Keratinocyte (primary cell): ENCODE measurements around the gene C2orf49. TPM values are rescaled to one million over a fixed set of nuclear protein-coding genes. Genes with fewer than 3 reads are reported as not detected.

Experiments
- DNase-seq: peaks from one replicate; pipeline ENCODE4 v3.0.0-alpha.2; 2011; ENCODE audit warnings: low read depth, missing footprints, low spot score
- FAIRE-seq: peaks from 2 replicates; lab custom pipeline; 2011; peaks lifted over from hg19 to GRCh38; lab: Jason Lieb, UNC
- H2AFZ ChIP-seq: 2 replicates; pipeline ENCODE4 v1.6.0; 2012; ENCODE audit warnings: low read length, control low read depth, inconsistent platforms; ENCODE audit not compliant: control insufficient read depth
- H3K27ac ChIP-seq: 2 replicates; pipeline ENCODE4 v1.5.1; 2011; ENCODE audit warnings: low read length; ENCODE audit not compliant: control insufficient read depth, insufficient read depth
- H3K27me3 ChIP-seq: 3 replicates; pipeline ENCODE4 v1.6.0; 2011; ENCODE audit warnings: low read length; ENCODE audit not compliant: control insufficient read depth, insufficient read depth; ENCODE audit errors: extremely low read depth
- H3K36me3 ChIP-seq, 2 experiments: 2 replicates in 1 of 2; 3 replicates in 1 of 2; pipeline ENCODE4 v1.5.1; 2011; ENCODE audit warnings: low read length in 2 of 2, mild to moderate bottlenecking in 1 of 2; ENCODE audit not compliant: control insufficient read depth in 2 of 2, insufficient read depth in 2 of 2; ENCODE audit errors: extremely low read depth in 1 of 2
- H3K4me1 ChIP-seq: 3 replicates; pipeline ENCODE4 v1.5.1; 2011; ENCODE audit warnings: low read length; ENCODE audit not compliant: control insufficient read depth, insufficient read depth; ENCODE audit errors: extremely low read depth
- H3K4me2 ChIP-seq: 3 replicates; pipeline ENCODE4 v1.6.0; 2011; ENCODE audit warnings: low read depth, low read length; ENCODE audit not compliant: control insufficient read depth, insufficient read depth; ENCODE audit errors: extremely low read depth
- H3K4me3 ChIP-seq, 3 experiments: fragments of 200-600 bp in 1 of 3; sonication (generic) in 1 of 3; 2 replicates in 2 of 3; 3 replicates in 1 of 3; pipeline ENCODE4 v1.5.1; 2011 to 2016; ENCODE audit warnings: low read length in 3 of 3, mild to moderate bottlenecking in 3 of 3, control low read depth in 2 of 3, inconsistent platforms in 1 of 3, low read depth in 1 of 3, mixed read lengths in 1 of 3, mixed run types in 1 of 3, moderate library complexity in 1 of 3; ENCODE audit not compliant: control insufficient read depth in 2 of 3, insufficient read depth in 2 of 3; ENCODE audit errors: extremely low read depth in 1 of 3
- H3K79me2 ChIP-seq: 2 replicates; pipeline ENCODE4 v1.6.0; 2012; ENCODE audit warnings: low read length; ENCODE audit not compliant: control insufficient read depth, insufficient read depth
- H3K9ac ChIP-seq: 3 replicates; pipeline ENCODE4 v1.6.0; 2011; ENCODE audit warnings: low read length; ENCODE audit not compliant: control insufficient read depth, insufficient read depth; ENCODE audit errors: extremely low read depth
- H3K9me1 ChIP-seq: 3 replicates; pipeline ENCODE4 v1.6.0; 2011; ENCODE audit warnings: low read length; ENCODE audit not compliant: control insufficient read depth, insufficient read depth; ENCODE audit errors: extremely low read depth
- H3K9me3 ChIP-seq: 2 replicates; pipeline ENCODE4 v1.5.1; 2012; ENCODE audit warnings: low read depth, low read length; ENCODE audit not compliant: control insufficient read depth
- H4K20me1 ChIP-seq: 3 replicates; pipeline ENCODE4 v1.6.0; 2011; ENCODE audit warnings: low read length; ENCODE audit not compliant: control insufficient read depth, insufficient read depth; ENCODE audit errors: extremely low read depth
- CTCF ChIP-seq, 3 experiments: IDR thresholded peaks in 1 of 3; conservative IDR thresholded peaks in 1 of 3; optimal IDR thresholded peaks in 1 of 3; 2 replicates in 2 of 3; 3 replicates in 1 of 3; pipeline versions ENCODE3 to v1.5.1; 2011; ENCODE audit warnings: low read length in 3 of 3, mild to moderate bottlenecking in 3 of 3, moderate library complexity in 2 of 3, control low read depth in 1 of 3, inconsistent platforms in 1 of 3; ENCODE audit not compliant: insufficient read depth in 2 of 3; ENCODE audit errors: extremely low read depth in 1 of 3
- EZH2 ChIP-seq: IDR thresholded peaks from one replicate; pipeline ENCODE4 v1.6.1; 2012; ENCODE audit warnings: inconsistent platforms, mild to moderate bottlenecking, low read length, moderate library complexity
- dilution Hi-C: fragments of 300-500 bp; cut with MboI; formaldehyde crosslinking; loops from one replicate; pipeline ENCODE4 v1.7.0; 2020; ENCODE audit warnings: low sequenced_read_pairs; ENCODE audit not compliant: extremely low pct_ligation_motif_present
- polyA plus RNA-seq, 5 experiments: library from polyadenylated mRNA; depleted of rRNA in 3 of 5; stranded (reverse) in 3 of 5; stranded (forward) in 1 of 5; unstranded in 1 of 5; fragments of >200 nt; gene quantifications; 1 replicate in 1 of 5; 2 replicates in 3 of 5; 3 replicates in 1 of 5; pipeline versions ENCODE4 v1.2.1 to v1.2.3, GENCODE V29; 2011 to 2012; ENCODE audit warnings: missing spikeins in 2 of 5, low read depth in 1 of 5, low replicate concordance in 1 of 5

Gene C2orf49
- polyA plus RNA-seq, 1 donor (not counting 4 experiments of a cell fraction or from before 2014, with no cell fraction given) = 19.4 TPM

- Histone ChIP-seq H3K9me1 (no peaks in the 10 kb centered on the region), H3K9ac (no peak overlapping the region), H3K79me2 (no peaks in the 10 kb centered on the region), H3K4me1 (peaks cover 19% of the 10 kb centered on the region), H3K4me2 (no peak overlapping the region), H3K27ac (peak overlapping the region; percentile 68), H3K4me3 (no peak overlapping the region), H4K20me1 (no peaks in the 10 kb centered on the region), H3K36me3 (peaks cover 4 to 6% of the 10 kb centered on the region in 2 experiments), H3K27me3 (no peaks in the 10 kb centered on the region), H3K9me3 (no peaks in the 10 kb centered on the region), H2AFZ (no peak overlapping the region)
- dilution Hi-C loops = no loop called here
- TF ChIP-seq CTCF (optimal IDR thresholded peaks at IDR 0.05 in 1 of 3, IDR thresholded peaks at IDR 0.05 in 1 of 3, conservative IDR thresholded peaks at IDR 0.05 in 1 of 3; ENCODE audit: extremely low read depth in 1 of 3, insufficient read depth in 2 of 3, low read length in 3 of 3) (no peak), EZH2 (no peak)
- FAIRE-seq (no peak), DNase-seq (no peak)
Observed at GRCh38 chr2:105291981-105292380, 45.4 kb upstream of the C2orf49 start.

GRCh38 chr2:105294046-105294445 is 43.3 kb upstream of the C2orf49 start:
- FAIRE-seq = peak; percentile 29
- dilution Hi-C loops = no loop called here

More at GRCh38 chr2:105294046-105294445, 43.3 kb upstream of the C2orf49 start:
- no peak for DNase-seq
- no peaks in the 10 kb centered on the region for H3K9me3 ChIP-seq
- H3K4me1 ChIP-seq = peaks cover 19% of the 10 kb centered on the region
- H3K9me1 ChIP-seq = no peaks in the 10 kb centered on the region
- no peaks in the 10 kb centered on the region for H4K20me1 ChIP-seq
- H3K79me2 ChIP-seq = no peaks in the 10 kb centered on the region
- H3K36me3 ChIP-seq = peaks cover 5 to 16% of the 10 kb centered on the region in 2 experiments
- H2AFZ ChIP-seq = no peak overlapping the region
- no peaks in the 10 kb centered on the region for H3K27me3 ChIP-seq
- H3K27ac ChIP-seq = no peak overlapping the region
- no peak overlapping the region for H3K4me2 ChIP-seq
- no peak for TF ChIP-seq CTCF (optimal IDR thresholded peaks at IDR 0.05 in 1 of 3, IDR thresholded peaks at IDR 0.05 in 1 of 3, conservative IDR thresholded peaks at IDR 0.05 in 1 of 3; ENCODE audit: extremely low read depth in 1 of 3, insufficient read depth in 2 of 3, low read length in 3 of 3)
- TF ChIP-seq EZH2 = no peak
- H3K4me3 ChIP-seq = no peak overlapping the region
- H3K9ac ChIP-seq = no peak overlapping the region
